Dedifferentiated amniotic fluid mesenchymal stem cell (primary cell): Measurements from ENCODE around the gene NFE2L2.
"Not testable (repeated sequence)": the region's sequence is repeated elsewhere in the genome, so short reads cannot be mapped to it uniquely, and the experiment has no call there.

ENCODE experiments used
- DNase-seq: peaks from one replicate; pipeline ENCODE4 v3.0.0-alpha.2; 2016; ENCODE audit errors: extremely low spot score

Gene NFE2L2

GRCh38 chr2:177281400-177282180 lies 17.1 kb upstream of the NFE2L2 start:
- DNase-seq = no peak

- no peak for DNase-seq
Observed at GRCh38 chr2:177279847-177280246, 15.3 kb upstream of the NFE2L2 start.

GRCh38 chr2:177275743-177276055 lies 11.2 kb upstream of the NFE2L2 start:
- DNase-seq = no peak

GRCh38 chr2:177275040-177275742 lies 10.7 kb upstream of the NFE2L2 start:
- DNase-seq = peak; percentile 70

GRCh38 chr2:177273408-177273807 lies 8.9 kb upstream of the NFE2L2 start:
- no peak for DNase-seq

GRCh38 chr2:177272765-177273164 lies 8.2 kb upstream of the NFE2L2 start:
- DNase-seq = no peak

- no peak for DNase-seq
Observed at GRCh38 chr2:177271981-177272666, 7.6 kb upstream of the NFE2L2 start.

GRCh38 chr2:177270531-177270930 lies 6.0 kb upstream of the NFE2L2 start:
- no peak for DNase-seq

- DNase-seq = no peak
Observed at GRCh38 chr2:177268901-177269300, 4.4 kb upstream of the NFE2L2 start.

GRCh38 chr2:177268187-177268871 lies 3.8 kb upstream of the NFE2L2 start:
- no peak for DNase-seq

- DNase-seq = not testable (repeated sequence)
Observed at GRCh38 chr2:177266955-177267354, 2.4 kb upstream of the NFE2L2 start.

- DNase-seq = peak; percentile 53
Observed at GRCh38 chr2:177265824-177266817, 1.6 kb upstream of the NFE2L2 start.

GRCh38 chr2:177264209-177264692 lies 276 bp downstream of the NFE2L2 start:
- no peak for DNase-seq

- DNase-seq = peak; percentile 97
Observed at GRCh38 chr2:177263451-177264208, 897 bp downstream of the NFE2L2 start.

GRCh38 chr2:177262958-177263450 lies 1.5 kb downstream of the NFE2L2 start:
- no peak for DNase-seq

- DNase-seq = no peak
Observed at GRCh38 chr2:177262092-177262491, 2.4 kb downstream of the NFE2L2 start.

GRCh38 chr2:177261116-177262060 lies 3.1 kb downstream of the NFE2L2 start:
- no peak for DNase-seq

- no peak for DNase-seq
Observed at GRCh38 chr2:177260379-177260778, 4.1 kb downstream of the NFE2L2 start.

GRCh38 chr2:177258059-177258458 lies 6.5 kb downstream of the NFE2L2 start:
- DNase-seq = no peak
